HEK293T (cell line): ENCODE measurements around the gene SARNP.

Experiments
- CTCF ChIA-PET: fragments of 350-600 bp; formaldehyde crosslinking; extraction: SDS; loops from one replicate; lab custom pipeline; 2021; ENCODE audit warnings: antibody characterized with exemption, inconsistent platforms; lab: Yijun Ruan, JAX
- POLR2A ChIA-PET: fragments of 350-600 bp; formaldehyde crosslinking; extraction: SDS; loops from one replicate; lab custom pipeline; 2020; ENCODE audit warnings: antibody characterized with exemption, inconsistent platforms; lab: Yijun Ruan, JAX
- DNase-seq: peaks from one replicate; pipeline ENCODE4 v3.0.0; 2012; ENCODE audit warnings: mixed read lengths; ENCODE audit errors: extremely low spot score
- ARNT ChIP-seq: fragments of 450-650 bp; IDR thresholded peaks from 2 replicates; pipeline ENCODE4 v1.6.1; 2017; ENCODE audit warnings: mild to moderate bottlenecking
- BHLHE40 ChIP-seq: fragments of 450-650 bp; IDR thresholded peaks from 2 replicates; pipeline ENCODE4 v1.6.1; 2016; ENCODE audit warnings: mild to moderate bottlenecking, moderate library complexity, borderline replicate concordance
- CTBP1 ChIP-seq: fragments of 450-650 bp; IDR thresholded peaks from 2 replicates; pipeline ENCODE4 v1.6.1; 2016; ENCODE audit warnings: borderline replicate concordance
- ELF4 ChIP-seq: fragments of 450-650 bp; IDR thresholded peaks from 2 replicates; pipeline ENCODE4 v1.6.1; 2017; ENCODE audit warnings: antibody characterized with exemption
- FOXA1 ChIP-seq: fragments of 450-650 bp; IDR thresholded peaks from 2 replicates; pipeline ENCODE4 v1.6.1; 2016; ENCODE audit warnings: mild to moderate bottlenecking
- FOXK2 ChIP-seq: fragments of 450-650 bp; IDR thresholded peaks from 2 replicates; pipeline ENCODE4 v1.6.1; 2016; ENCODE audit warnings: mild to moderate bottlenecking
- FOXM1 ChIP-seq: fragments of 450-650 bp; IDR thresholded peaks from 2 replicates; pipeline ENCODE4 v1.6.1; 2017; ENCODE audit warnings: mild to moderate bottlenecking, borderline replicate concordance
- HDGF ChIP-seq: fragments of 450-650 bp; IDR thresholded peaks from 2 replicates; pipeline ENCODE4 v1.6.1; 2017; ENCODE audit warnings: antibody characterized with exemption, borderline replicate concordance
- L3MBTL2 ChIP-seq: fragments of 450-650 bp; conservative IDR thresholded peaks from 2 replicates; pipeline ENCODE4 v1.6.1; 2016; ENCODE audit warnings: mild to moderate bottlenecking
- LEF1 ChIP-seq: fragments of 450-650 bp; IDR thresholded peaks from 2 replicates; pipeline ENCODE4 v1.6.1; 2017; ENCODE audit warnings: mild to moderate bottlenecking, borderline replicate concordance
- NFRKB ChIP-seq: fragments of 450-650 bp; IDR thresholded peaks from 2 replicates; pipeline ENCODE4 v1.6.1; 2016; ENCODE audit warnings: mild to moderate bottlenecking, moderate library complexity
- PKNOX1 ChIP-seq: fragments of 450-650 bp; IDR thresholded peaks from 2 replicates; pipeline ENCODE4 v1.6.1; 2016
- SP1 ChIP-seq: fragments of 450-650 bp; IDR thresholded peaks from 2 replicates; pipeline ENCODE4 v1.6.1; 2017
- SUZ12 ChIP-seq: fragments of 450-650 bp; IDR thresholded peaks from 2 replicates; pipeline ENCODE4 v1.6.1; 2016; ENCODE audit warnings: mild to moderate bottlenecking
- TARDBP ChIP-seq: fragments of 450-650 bp; IDR thresholded peaks from 2 replicates; pipeline ENCODE4 v1.6.1; 2016
- ZNF384 ChIP-seq: fragments of 450-650 bp; IDR thresholded peaks from 2 replicates; pipeline ENCODE4 v1.6.1; 2016

SARNP gene

GRCh38 chr12:55708695-55709233 lies 108.8 kb downstream of the SARNP start:
- no peak for DNase-seq
- POLR2A ChIA-PET, result interaction anchor here (1.1 kb wide), 1 partner anchor 27 kb away, joined by 4 read pairs; a partner anchor contains a TSS

GRCh38 chr12:55707841-55708694 lies 109.5 kb downstream of the SARNP start, which contains the start of gene ITGA7:
TSS of gene ITGA7 (minus strand) at chr12:55707904. CDS start at chr12:55707682, 222 bp downstream.
- DNase-seq, result peak; percentile 84
- ChIA-PET CTCF (interaction anchor here (0.8 kb wide), 1 partner anchor 11 kb away, joined by 3 read pairs; no protein-coding TSS in a partner anchor), POLR2A (interaction anchor here (0.8 to 2.4 kb wide), 4 partner anchors 12 to 36 kb away, joined by 3 to 9 read pairs (median 4); partner anchors contain the start of gene CD63)
- TF ChIP-seq CTBP1 (no peak), NFRKB (no peak), ARNT (no peak), SP1 (no peak), BHLHE40 (no peak), FOXM1 (no peak), FOXK2 (no peak), L3MBTL2 (no peak), SUZ12 (no peak), LEF1 (no peak), PKNOX1 (no peak; the same call in 1 of the 2 replicates), ELF4 (no peak), TARDBP (no peak), HDGF (no peak), ZNF384 (no peak), FOXA1 (no peak)

More at GRCh38 chr12:55708695-55709233, 108.8 kb downstream of the SARNP start:
- no peak for TF ChIP-seq NFRKB
- TF ChIP-seq HDGF, result no peak
- TF ChIP-seq SUZ12, result no peak
- CTCF ChIA-PET, result no interaction called here
